Eye (tissue), 1 donor: ENCODE measurements around the gene OCA2.

ENCODE experiments used
- DNase-seq: peaks from one replicate; pipeline ENCODE4 v3.0.0-alpha.2; 2015

OCA2 gene

DNA sequence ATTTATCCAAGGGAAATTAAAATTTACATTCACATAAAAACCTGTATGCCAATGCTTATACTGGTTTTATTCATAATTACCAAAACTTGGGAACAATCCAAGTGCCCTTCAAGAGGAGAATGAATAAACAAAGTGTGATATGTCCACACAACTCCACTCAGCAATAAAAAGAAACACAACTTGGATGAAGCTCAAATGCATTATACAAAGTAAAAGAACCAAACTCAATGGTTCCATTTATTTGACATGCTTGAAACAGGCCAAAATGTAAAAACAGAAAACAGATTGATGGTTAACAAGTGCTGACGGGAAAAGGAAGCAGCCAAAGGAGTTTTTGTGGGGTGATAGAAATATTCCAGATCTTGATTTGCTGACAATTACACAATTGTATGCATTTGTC, 23.5 kb downstream of the OCA2 start:
- DNase-seq = no peak

DNA sequence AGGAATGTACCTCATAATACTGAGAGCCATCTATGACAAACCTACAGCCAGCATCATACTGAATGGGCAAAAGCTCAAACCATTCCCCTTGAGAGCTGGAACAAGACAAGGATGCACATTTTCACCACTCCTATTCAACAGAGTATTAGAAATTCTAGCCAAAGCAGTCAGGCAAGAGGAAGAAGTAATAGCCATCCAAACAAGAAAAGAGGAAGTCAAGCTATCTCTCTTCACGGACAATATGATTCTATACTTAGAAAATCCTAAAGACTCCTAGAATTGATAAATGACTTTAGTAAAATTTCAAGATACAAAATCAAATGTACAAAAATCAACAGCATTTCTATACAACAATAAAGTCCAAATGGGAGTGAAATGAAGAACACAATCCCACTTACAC, 30.2 kb downstream of the OCA2 start:
- no peak for DNase-seq

DNA sequence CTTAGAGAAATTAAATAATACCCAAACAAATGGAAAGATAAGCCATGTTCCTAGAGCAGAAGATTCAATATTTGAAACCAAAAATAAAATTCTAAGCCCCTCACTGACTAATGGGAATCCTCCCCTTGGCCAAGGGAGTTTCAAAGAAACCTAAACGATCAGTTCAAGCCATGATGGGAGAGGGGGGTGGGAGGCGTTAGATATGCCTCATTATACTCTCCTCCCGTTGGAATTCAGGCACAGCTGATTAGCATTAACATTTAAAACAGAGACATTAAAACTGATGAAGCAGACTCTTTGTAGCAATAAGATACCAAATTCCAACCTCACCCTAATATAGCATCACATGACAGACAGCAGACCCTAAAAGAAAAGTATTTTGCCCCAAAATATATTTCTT, 32.9 kb downstream of the OCA2 start:
- no peak for DNase-seq

DNA sequence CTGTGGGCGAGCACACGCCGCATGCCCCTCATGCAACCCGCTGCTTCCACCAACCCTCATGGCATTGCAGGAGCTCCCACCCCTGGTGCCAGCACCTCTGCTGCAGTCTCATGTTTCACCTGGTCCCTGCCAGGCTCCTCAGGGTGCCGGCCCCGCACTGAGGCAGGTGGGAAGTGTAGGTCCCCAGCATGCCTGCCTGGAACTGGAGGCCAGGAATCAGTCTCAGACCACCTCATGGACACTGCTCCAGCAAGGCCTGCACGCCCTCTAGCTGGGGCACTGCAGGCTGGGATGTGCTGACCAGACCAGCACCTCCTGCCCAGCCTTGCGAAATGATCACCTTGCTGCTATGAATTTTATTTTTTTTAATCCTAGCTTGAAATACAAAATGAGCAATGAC, 39.1 kb downstream of the OCA2 start:
- DNase-seq = no peak

DNA sequence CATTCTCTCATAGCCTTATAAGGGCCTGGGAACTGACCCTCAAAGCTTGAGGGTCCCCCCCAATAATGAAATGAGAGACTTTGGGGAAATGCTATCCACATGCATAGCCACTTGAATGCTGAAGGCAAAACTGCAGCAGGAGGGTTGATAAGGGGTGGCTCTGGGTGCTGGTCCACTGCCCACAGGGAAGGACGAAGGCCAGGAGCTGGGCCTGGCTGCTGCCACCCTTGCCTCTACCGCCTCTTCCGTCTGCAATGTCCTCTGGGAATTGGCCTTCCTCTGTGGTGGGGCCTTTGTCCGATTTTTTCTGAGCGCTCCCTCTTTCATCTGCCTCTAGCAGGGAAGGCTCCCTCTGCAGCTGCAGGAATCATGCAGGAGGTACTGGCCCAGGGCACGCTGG, 41.0 kb downstream of the OCA2 start:
- no peak for DNase-seq

DNA sequence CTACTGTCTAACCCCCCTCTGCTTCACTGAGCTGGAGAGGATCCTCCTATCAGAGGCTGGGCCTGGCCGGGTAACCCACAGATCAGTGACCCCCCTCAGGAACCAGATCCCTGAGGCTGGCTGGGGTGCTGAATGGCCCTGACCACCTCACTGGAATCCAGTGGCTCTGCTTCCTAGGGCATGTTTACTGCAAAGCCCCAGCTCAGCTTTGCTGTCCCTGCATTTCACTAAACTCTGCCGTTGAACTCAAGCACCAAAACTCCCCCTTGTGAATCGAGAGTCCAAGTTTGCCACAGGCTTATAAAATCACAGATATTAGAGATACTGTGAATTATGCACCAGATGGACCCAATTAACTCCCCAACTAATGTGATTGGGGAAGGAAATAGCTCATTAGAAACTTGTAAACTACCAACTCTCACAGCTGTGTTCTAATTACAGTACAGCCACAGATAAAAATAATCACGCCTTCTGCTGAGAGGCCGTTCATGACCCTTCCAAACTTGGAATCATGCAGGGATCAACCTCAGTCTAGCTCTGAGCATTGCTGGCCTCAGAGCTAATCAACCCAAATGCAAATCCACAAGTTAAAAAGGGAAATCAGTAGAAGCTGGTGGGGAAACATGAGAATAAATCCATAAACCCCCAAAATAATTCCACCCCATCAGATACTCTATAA, 47.0 kb downstream of the OCA2 start:
- no peak for DNase-seq

DNA sequence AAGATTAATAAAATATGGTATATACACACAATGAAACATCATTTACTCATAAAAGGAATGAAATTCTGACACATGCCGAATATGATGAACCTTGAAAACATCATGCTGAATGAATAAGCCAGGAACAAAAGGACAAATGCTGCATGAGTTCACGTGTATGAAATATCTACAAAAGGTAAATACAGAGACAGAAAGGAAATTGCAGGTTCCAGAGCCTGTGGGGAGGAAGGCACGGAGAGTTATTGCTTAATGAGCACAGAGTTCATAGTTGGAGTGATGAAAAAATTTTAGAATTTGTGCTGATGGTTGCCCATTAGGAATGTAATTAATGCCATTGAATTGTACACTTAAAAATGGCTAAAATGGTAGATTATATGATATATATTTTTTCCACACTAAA, 49.5 kb downstream of the OCA2 start:
- no peak for DNase-seq

DNA sequence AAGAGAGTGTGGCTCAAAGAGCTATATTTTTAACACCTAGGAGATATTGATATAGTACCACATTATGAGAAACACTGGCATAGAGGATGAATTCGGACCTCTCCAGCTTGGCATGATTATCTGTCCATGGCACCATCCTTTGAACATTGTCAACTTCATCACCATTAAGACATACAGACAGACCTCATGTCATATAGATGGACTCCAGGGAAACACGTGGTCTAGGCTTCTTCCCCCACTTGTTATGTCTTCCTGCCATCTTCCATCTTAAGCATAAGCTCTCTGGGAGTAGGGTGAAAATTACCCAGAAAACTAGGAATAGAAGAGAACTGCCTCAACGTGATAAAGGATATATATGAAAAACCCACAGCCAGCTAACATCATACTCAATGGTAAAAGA, 51.8 kb downstream of the OCA2 start:
- DNase-seq = no peak

DNA sequence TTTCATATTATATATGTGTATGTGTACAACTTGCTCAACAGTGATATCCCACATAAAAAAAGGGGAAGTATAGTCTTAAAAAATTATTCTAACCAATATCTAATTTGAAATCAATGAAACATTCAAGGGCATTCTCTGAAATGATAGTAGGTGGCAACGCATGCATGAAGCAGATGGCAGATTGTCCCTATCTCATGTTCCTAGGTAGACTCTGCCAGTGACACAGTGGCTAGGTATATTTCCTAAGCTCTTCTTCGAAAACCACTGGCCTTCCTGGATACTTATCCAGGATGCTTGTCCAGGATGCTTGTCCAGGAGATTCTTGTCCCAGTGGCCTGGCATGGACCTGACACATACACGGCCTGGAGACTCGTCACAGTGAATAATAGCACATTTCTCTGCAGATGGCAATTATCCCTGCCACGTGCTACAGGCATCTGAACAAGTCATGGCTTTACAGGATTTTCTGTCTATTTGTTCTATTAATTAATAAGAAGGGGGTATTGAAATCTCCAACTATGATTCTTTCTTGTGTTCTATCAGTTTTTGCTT, 54.9 kb downstream of the OCA2 start:
- no peak for DNase-seq

DNA sequence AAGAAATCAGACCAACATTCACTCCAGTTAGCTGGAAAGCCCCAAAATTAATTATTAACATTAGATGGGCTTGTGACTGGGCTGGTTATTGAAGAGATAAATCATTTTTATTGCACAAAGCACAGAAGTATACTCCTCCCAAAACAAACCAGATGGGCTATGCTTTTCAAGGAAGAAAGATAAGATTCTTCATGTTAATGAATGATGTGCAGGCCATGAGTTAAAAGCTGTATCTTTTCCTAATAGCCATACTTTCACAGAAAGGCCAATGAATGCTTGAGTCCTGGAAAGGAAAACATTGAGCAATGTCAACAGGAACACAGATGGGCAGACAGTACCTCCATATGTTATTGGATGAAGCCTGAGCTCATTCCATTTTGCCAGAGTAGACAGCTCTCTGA, 55.4 kb downstream of the OCA2 start:
- DNase-seq = no peak

DNA sequence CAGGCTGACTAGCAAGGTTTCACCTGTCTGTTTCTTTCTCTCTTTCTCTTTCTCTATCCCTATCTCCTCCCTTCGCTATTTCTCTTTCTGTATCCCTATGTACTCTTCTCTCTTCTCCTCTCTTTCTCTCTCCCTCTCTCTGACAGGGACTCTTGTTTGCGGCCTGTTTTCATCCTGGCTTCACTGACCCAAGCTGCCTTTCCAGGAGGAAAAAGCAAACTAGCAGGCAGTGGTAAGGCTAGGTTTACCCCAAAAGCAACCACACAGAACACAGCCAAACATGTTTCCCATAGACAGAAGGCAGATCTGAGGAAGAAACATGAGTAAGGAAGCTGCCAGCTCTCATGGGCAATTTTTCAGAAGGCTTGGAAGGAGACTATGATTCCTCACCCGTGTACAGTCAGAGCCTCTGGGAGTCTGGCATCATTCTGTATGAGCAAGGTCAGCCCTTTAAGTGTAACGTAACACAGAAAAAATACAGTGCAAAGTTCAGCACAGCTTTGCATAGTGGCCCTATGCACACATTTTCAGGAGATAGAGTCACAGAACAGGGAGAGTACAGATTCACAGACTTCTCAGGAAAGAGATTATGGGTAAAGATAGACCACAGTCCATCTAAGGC, 61.0 kb downstream of the OCA2 start:
- no peak for DNase-seq

DNA sequence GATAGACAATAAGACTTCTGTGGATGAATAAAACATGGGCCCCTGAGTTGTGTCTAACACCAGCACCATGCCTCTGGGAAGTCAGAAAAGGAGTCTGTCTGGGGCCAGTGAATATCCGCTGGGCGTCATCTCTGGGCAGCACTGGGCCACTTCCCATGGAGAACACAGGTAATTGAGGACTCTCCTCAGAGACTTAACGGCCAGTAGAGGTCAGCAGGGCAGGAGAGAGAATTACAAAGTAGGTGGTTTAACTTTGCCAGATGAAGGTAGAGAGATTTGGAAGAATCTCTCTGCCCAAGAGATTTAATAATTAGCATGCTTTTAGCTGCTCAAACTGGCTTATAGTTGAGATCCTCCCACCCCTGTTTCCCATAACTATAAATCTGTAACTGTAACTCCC, 65.7 kb downstream of the OCA2 start:
- DNase-seq = no peak

DNA sequence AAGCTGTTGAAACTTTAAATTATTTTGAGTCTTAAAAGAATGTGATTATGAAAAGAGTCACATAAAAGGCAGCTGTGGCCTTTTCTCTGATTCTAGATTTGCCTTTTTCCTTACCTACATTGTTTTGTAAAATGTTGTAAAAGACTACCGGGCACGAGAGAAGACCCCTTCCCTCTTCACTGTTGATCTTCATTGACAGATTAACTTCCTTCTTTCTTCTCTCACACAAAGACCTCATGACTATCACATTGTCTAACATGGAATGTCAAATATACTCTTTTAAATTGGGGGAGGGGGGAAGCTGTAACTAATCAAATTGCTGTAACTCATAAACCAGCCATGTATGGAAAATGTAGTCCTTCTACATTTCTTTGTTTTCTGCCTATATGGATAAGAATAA, 68.3 kb downstream of the OCA2 start:
- no peak for DNase-seq

DNA sequence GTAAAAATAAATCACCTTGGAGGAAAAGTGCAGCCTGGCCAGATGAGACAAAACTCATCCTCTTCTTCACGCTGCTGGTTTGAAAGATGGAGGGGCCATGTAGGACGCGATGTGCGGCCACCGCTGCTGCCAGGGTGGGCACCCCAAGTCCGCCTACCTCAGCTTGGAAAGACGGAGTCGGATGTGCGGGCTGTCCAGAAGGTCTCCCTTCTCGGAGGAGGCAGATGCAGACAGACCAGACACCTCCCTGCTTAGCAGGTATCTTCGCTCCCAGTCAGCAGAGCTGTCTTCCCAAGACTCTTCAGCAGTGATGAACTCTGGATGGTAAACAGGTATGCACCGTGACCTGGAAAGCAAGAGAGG, 71.4 kb downstream of the OCA2 start:
- no peak for DNase-seq

DNA sequence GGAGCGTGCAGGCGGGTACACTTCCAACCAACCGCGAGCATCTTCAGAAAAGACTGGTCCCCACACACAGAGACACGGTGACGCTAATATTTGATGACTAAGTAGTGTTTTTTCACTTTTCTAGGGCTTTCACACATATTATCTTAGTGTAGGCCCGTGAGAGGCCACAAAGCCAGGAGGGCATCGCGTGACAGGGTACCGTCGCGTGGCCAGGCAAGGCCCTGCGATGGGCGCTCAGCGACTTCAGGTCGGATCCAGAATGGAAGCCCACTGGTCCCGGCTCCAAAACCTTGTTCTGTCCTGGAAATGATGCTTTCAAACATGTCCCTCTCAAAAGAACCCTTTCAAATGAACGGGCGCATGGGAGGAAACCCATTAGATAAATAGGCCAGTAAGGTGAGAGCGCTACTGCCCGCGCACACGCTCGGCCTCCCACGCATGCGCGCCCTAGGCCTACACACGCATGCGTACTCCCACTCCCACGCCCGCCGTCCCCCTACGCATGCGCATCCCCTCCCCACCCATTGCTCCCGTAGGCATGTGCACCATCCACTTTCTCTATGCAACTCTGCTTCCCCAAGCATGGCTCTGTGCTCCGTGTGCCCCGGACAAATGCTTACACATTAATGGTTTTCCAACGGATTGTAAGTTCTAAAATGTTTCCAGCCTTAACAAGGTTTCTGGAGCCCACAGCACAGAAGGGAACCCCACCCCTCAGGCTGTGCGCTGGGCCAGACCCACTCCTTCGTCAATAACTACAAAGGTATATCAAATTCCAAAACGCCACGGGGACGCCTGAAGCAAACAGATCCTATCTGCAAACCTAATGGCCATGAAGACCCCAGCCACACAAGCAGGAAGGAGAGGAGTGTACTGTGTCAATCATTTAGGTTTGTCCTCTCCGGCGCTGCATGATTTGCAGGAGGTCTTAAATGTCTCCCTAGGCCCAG, 72.1 kb downstream of the OCA2 start:
- DNase-seq = no peak

DNA sequence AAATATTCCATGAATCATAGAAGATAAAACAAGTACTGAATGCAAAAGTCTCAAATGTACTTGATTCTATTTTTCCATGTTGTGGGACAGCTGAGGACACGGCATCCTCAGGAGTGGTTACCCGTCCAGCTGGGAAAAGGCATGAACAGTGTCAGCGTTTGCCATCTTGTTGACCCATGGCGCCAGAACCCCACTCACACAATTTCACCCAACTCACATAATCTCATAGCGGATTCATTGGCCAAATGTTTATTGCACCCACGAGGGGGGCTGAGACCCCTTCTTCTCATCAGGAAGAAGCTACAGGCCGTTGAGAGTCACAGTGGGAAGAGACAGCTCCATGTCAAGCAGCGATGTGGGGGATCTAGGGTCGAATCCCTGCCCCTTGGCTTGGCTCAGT, 72.9 kb downstream of the OCA2 start:
- no peak for DNase-seq

DNA sequence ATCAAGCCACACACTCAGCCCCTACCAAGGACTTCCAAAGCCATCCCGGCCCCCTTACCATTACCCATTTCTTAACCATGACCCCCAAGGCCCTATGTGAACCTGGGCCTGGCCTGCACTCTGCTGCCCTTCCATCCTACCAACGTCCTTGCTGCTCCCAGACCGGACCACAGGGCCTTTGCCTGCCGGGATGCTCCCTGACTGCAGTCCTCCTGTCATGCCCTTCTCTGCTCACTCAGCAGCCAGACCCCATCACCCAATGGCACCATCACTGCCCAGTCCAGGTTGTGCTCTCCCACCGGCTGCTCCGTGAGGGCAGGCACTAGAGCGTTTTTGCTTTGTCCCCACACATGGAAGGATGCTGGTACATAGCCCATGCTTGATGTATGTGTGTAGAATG, 73.7 kb downstream of the OCA2 start:
- DNase-seq = no peak

DNA sequence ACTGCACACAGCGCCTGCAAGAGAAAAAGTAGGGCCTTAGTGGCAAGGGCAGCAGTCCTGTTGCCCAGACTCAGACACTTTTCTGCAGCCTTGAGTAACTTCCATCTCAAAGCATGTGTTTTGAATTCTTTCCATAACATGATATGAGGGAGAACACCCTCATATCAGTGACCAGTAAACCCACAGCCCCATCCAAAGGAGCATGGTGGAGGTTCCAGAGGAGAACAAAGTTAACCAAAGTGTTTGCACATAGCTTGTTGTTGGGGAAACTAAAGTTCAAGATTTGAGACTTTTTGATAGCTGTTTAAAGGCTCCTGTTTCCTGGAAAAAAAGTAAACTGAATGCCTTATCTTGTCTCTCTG, 74.2 kb downstream of the OCA2 start:
- no peak for DNase-seq

DNA sequence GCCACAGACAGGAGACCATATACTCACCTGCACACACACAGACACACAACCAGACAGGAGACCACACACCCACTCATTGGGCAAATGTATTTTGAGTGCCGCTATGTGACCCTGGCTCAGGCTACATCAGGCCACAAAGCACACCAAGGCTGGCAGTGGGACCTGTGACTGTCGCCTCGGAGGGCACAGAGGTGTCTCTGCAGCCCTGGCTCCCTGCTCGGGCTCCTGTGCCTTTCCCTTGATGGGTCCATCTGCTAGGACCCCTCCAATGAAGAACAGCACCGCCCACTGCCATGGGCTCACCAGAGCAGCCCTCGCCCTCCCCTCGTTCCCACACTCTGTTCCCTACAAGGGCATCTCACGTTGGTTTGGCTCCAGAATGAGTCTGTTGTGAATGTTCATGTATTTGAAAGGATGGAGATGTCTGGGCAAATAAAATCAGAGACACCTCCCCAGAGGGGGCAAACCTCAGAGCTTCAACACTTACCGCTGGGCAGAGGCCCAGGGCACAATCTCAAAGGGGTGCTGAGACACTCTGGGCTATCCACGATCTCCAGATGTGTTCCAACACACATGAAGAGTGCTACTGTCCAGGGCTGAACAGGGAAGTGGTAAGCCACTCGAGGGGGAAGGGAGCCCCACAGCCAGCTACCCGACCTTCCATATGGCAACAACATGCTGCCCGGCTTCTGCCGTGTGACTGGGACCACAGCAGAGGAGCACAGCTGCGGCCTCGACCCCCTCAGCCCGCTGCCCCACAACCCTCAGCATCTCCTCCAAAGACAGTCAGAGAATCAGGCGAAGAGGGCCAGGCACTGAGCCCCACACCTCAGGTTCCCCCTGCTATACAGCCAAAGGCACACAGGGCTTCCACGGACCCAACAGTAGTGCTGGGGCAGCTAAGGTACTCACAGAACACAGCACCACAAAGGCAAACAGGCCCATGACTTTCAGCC, 74.9 kb downstream of the OCA2 start:
- DNase-seq = no peak

DNA sequence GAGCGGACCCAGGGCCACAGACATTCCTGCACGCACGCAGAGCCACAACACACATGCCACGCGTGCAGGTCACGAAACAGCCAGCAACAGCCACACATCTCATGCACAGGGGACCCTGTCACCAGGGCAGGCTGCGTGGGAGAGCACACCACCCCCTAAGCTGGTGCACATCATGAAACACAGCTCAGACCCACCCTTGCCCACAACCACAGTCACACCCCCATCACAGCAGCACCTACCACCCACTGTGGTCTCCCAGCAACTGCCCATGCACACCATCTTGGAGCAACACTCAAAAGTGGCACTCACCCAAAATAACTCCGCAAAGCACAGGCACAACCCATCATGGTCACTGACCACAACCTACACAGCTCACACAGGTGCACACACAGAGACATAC, 75.7 kb downstream of the OCA2 start:
- no peak for DNase-seq

DNA sequence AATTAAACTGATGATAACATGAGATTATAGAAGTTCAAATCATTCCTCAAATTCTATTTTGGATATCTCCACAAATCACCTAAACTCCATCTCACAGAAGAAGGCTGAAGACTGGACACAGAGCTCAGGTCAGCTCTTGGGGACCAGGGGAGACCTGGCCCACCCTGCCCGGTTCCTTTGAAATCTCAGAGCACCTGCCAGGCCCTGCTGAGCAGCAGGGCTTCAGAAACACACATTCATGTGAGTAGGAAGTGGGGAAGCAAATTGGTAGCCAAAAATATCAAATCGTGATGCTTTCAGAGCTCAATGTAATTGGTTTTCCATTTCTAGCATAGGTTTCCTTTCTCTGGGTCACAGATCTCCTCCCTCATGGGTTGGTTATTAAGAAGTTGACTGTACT, 76.2 kb downstream of the OCA2 start:
- no peak for DNase-seq

DNA sequence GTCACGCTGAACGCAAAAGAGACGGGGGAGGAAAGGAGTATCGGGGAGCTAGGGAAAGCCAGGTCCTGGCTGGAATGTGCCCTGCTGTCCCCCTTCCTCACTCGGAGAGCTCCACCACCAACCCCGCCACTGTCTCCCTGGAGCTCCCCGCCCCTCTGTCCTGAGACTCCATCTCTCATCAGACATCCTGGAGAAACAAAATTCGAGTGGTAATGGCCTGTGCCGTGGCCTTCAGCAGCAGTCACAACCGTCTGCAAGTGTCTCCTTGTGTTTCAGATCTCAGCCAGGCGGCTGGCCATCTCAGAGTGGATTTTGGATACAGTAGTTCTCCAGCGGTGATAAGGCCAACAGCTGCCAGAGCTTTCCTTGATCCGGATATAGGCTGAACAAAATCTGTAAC, 76.9 kb downstream of the OCA2 start:
- no peak for DNase-seq
